HEK293 (cell line): ENCODE results near the gene PGAM5.

Experiments used
- CTCF ChIA-PET: fragments of 350-600 bp; formaldehyde crosslinking; extraction: SDS; loops from one replicate; lab custom pipeline; 2021; ENCODE audit warnings: antibody characterized with exemption; lab: Yijun Ruan, JAX
- POLR2A ChIA-PET: fragments of 300-600 bp; formaldehyde crosslinking; extraction: SDS; loops from one replicate; lab custom pipeline; 2020; ENCODE audit warnings: antibody characterized with exemption, inconsistent platforms; lab: Yijun Ruan, JAX
- H3K27ac ChIP-seq: fragments of 200-500 bp; sonication (Bioruptor generic); 2 replicates; pipeline ENCODE4 v1.5.1; 2014; ENCODE audit warnings: low read depth, low read length, control low read depth, inconsistent platforms; ENCODE audit errors: extremely low read depth
- H3K36me3 ChIP-seq, 2 experiments: fragments of 200-500 bp in 1 of 2; sonication (Bioruptor generic) in 1 of 2; 1 replicate in 1 of 2; 2 replicates in 1 of 2; pipeline ENCODE4 v1.5.1; 2014 to 2017; ENCODE audit warnings: inconsistent platforms in 2 of 2, low read length in 2 of 2; ENCODE audit not compliant: control insufficient read depth in 2 of 2, insufficient read depth in 1 of 2
- H3K4me1 ChIP-seq: fragments of 200-500 bp; sonication (Bioruptor generic); 2 replicates; pipeline ENCODE4 v1.5.1; 2014; ENCODE audit warnings: mild to moderate bottlenecking, low read length, inconsistent platforms; ENCODE audit not compliant: control insufficient read depth, insufficient read depth
- H3K4me3 ChIP-seq: 2 replicates; pipeline ENCODE4 v1.5.1; 2011; ENCODE audit warnings: low read depth, mild to moderate bottlenecking, control low read depth, low read length, moderate library complexity
- H3K9me3 ChIP-seq: fragments of 200-500 bp; sonication (Bioruptor generic); 2 replicates; pipeline ENCODE4 v1.5.1; 2014; ENCODE audit warnings: low read depth, low read length, inconsistent platforms; ENCODE audit not compliant: control insufficient read depth, insufficient read depth
- CTCF ChIP-seq: fragments of 450-650 bp; formaldehyde crosslinking; IDR thresholded peaks from 2 replicates; pipeline ENCODE4 v1.5.1; 2016; ENCODE audit warnings: missing biosample characterization, missing genetic modification characterization
- ELK4 ChIP-seq: IDR thresholded peaks from 2 replicates; pipeline ENCODE4 v1.6.1; 2011; ENCODE audit warnings: mild to moderate bottlenecking, low read depth, low read length, borderline replicate concordance
- GLI2 ChIP-seq: fragments of 450-650 bp; formaldehyde crosslinking; IDR thresholded peaks from 2 replicates; pipeline ENCODE4; 2017; ENCODE audit warnings: missing biosample characterization, missing genetic modification characterization, low read depth, borderline replicate concordance
- HOXA7 ChIP-seq: sonication (generic); formaldehyde crosslinking; IDR thresholded peaks from 2 replicates; pipeline ENCODE4 v1.8.1; 2022; ENCODE audit warnings: missing genetic modification reagents, borderline replicate concordance
- KLF10 ChIP-seq: fragments of 450-650 bp; IDR thresholded peaks from 2 replicates; pipeline ENCODE4 v1.5.1; 2018; ENCODE audit warnings: missing biosample characterization, mild to moderate bottlenecking, missing genetic modification characterization
- KLF17 ChIP-seq: fragments of 450-650 bp; formaldehyde crosslinking; IDR thresholded peaks from 2 replicates; pipeline ENCODE4 v1.5.1; 2016; ENCODE audit warnings: missing biosample characterization, missing genetic modification characterization
- KLF8 ChIP-seq: fragments of 450-650 bp; formaldehyde crosslinking; IDR thresholded peaks from 2 replicates; pipeline ENCODE4 v1.5.1; 2016; ENCODE audit warnings: missing biosample characterization, missing genetic modification characterization
- PATZ1 ChIP-seq: fragments of 450-650 bp; formaldehyde crosslinking; IDR thresholded peaks from 2 replicates; pipeline ENCODE4 v1.5.1; 2016; ENCODE audit warnings: missing biosample characterization, missing genetic modification characterization
- SP7 ChIP-seq: fragments of 450-650 bp; formaldehyde crosslinking; IDR thresholded peaks from 2 replicates; pipeline ENCODE4 v1.5.1; 2016; ENCODE audit warnings: missing biosample characterization, missing genetic modification characterization
- ZBTB48 ChIP-seq: fragments of 450-650 bp; formaldehyde crosslinking; IDR thresholded peaks from 2 replicates; pipeline ENCODE4 v1.5.1; 2016; ENCODE audit warnings: missing biosample characterization, missing genetic modification characterization
- ZFHX2 ChIP-seq: fragments of 450-650 bp; formaldehyde crosslinking; conservative IDR thresholded peaks from 2 replicates; pipeline ENCODE4 v1.5.1; 2016; ENCODE audit warnings: missing biosample characterization, missing genetic modification characterization
- ZNF10 ChIP-seq: fragments of 450-650 bp; formaldehyde crosslinking; IDR thresholded peaks from 2 replicates; pipeline ENCODE4 v1.5.1; 2017; ENCODE audit warnings: missing biosample characterization, missing genetic modification characterization
- ZNF169 ChIP-seq: fragments of 450-650 bp; formaldehyde crosslinking; IDR thresholded peaks from 2 replicates; pipeline ENCODE4 v1.5.1; 2016; ENCODE audit warnings: missing biosample characterization, missing genetic modification characterization
- ZNF280D ChIP-seq: fragments of 450-650 bp; formaldehyde crosslinking; IDR thresholded peaks from 2 replicates; pipeline ENCODE4 v1.5.1; 2016; ENCODE audit warnings: missing biosample characterization, missing genetic modification characterization
- ZNF354C ChIP-seq: fragments of 450-650 bp; formaldehyde crosslinking; IDR thresholded peaks from 2 replicates; pipeline ENCODE4 v1.5.1; 2016; ENCODE audit warnings: missing biosample characterization, missing genetic modification characterization, low read depth, borderline replicate concordance
- ZNF37A ChIP-seq: fragments of 450-650 bp; IDR thresholded peaks from 2 replicates; pipeline ENCODE4 v1.5.1; 2018; ENCODE audit warnings: missing biosample characterization, missing genetic modification characterization
- ZNF544 ChIP-seq: fragments of 450-650 bp; formaldehyde crosslinking; IDR thresholded peaks from 2 replicates; pipeline ENCODE4 v1.5.0; 2017; ENCODE audit warnings: missing biosample characterization, missing genetic modification characterization
- ZNF549 ChIP-seq: fragments of 450-650 bp; IDR thresholded peaks from 2 replicates; pipeline ENCODE4 v1.5.1; 2018; ENCODE audit warnings: missing biosample characterization, missing genetic modification characterization, mild to moderate bottlenecking, inconsistent platforms, moderate library complexity
- ZNF561 ChIP-seq: fragments of 450-650 bp; IDR thresholded peaks from 2 replicates; pipeline ENCODE4 v1.5.1; 2018; ENCODE audit warnings: missing biosample characterization, missing genetic modification characterization, borderline replicate concordance
- ZNF600 ChIP-seq: fragments of 450-650 bp; formaldehyde crosslinking; IDR thresholded peaks from 2 replicates; pipeline ENCODE4 v1.5.1; 2016; ENCODE audit warnings: missing biosample characterization, missing genetic modification characterization
- ZNF623 ChIP-seq: fragments of 450-650 bp; formaldehyde crosslinking; IDR thresholded peaks from 2 replicates; pipeline ENCODE4 v1.5.1; 2016; ENCODE audit warnings: missing biosample characterization, missing genetic modification characterization
- ZNF624 ChIP-seq: fragments of 450-650 bp; formaldehyde crosslinking; IDR thresholded peaks from 2 replicates; pipeline ENCODE4 v1.5.1; 2017; ENCODE audit warnings: missing biosample characterization, missing genetic modification characterization
- ZNF670 ChIP-seq: fragments of 450-650 bp; formaldehyde crosslinking; IDR thresholded peaks from 2 replicates; pipeline ENCODE4 v1.5.1; 2016; ENCODE audit warnings: missing biosample characterization, missing genetic modification characterization, low read depth
- ZSCAN30 ChIP-seq: fragments of 450-650 bp; IDR thresholded peaks from 2 replicates; pipeline ENCODE4 v1.5.1; 2018; ENCODE audit warnings: missing biosample characterization, mild to moderate bottlenecking, missing genetic modification characterization, moderate library complexity
- TF ChIP-seq, protein P1 (sequence below): fragments of 450-650 bp; formaldehyde crosslinking; IDR thresholded peaks from 2 replicates; pipeline ENCODE4 v1.5.1; 2016; ENCODE audit warnings: missing biosample characterization, missing genetic modification characterization
- TF ChIP-seq, protein P2 (sequence below): fragments of 450-650 bp; formaldehyde crosslinking; IDR thresholded peaks from 2 replicates; pipeline ENCODE4; 2016; ENCODE audit warnings: missing biosample characterization, missing genetic modification characterization

The PGAM5 gene

GRCh38 chr12:132761032-132761920, 50.6 kb downstream of the PGAM5 start, which contains the start of gene ANKLE2:
Gene ANKLE2, minus strand, starts transcription at chr12:132761832. Its CDS starts 34 bp downstream, at chr12:132761798.
- POLR2A ChIA-PET = no interaction called here
- Histone ChIP-seq H3K4me1 (peaks cover 4% of the 10 kb centered on the region), H3K4me3 (peak within 1 kb of the TSS; percentile 65), H3K27ac (peak within 1 kb of the TSS; percentile 99), H3K9me3 (no peaks in the 10 kb centered on the region), H3K36me3 (peaks cover 4 to 34% of the 10 kb centered on the region in 2 experiments; a peak in 2 of 3 replicates)
- CTCF ChIA-PET = no interaction called here
- TF ChIP-seq, protein P1, sequence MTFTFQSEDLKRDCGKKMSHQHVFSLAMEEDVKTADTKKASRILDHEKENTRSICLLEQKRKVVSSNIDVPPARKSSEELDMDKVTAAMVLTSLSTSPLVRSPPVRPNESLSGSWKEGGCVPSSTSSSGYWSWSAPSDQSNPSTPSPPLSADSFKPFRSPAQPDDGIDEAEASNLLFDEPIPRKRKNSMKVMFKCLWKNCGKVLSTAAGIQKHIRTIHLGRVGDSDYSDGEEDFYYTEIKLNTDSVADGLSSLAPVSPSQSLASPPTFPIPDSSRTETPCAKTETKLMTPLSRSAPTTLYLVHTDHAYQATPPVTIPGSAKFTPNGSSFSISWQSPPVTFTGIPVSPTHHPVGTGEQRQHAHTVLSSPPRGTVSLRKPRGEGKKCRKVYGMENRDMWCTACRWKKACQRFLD (tag by site-specific recombination) = no peak
- no peak for TF ChIP-seq KLF10 (tag by site-specific recombination)
- no peak for TF ChIP-seq ZNF169 (tag by site-specific recombination)
- 0 out of 2 replicates have a peak, but pooled peaks have one; percentile 24 for TF ChIP-seq KLF17 (tag by site-specific recombination)
- TF ChIP-seq ZNF544 (tag by site-specific recombination) = no peak
- no peak for TF ChIP-seq ZSCAN30 (tag by site-specific recombination)
- no peak for TF ChIP-seq ELK4
- TF ChIP-seq ZNF354C (tag by site-specific recombination) = no peak
- TF ChIP-seq, protein P2, sequence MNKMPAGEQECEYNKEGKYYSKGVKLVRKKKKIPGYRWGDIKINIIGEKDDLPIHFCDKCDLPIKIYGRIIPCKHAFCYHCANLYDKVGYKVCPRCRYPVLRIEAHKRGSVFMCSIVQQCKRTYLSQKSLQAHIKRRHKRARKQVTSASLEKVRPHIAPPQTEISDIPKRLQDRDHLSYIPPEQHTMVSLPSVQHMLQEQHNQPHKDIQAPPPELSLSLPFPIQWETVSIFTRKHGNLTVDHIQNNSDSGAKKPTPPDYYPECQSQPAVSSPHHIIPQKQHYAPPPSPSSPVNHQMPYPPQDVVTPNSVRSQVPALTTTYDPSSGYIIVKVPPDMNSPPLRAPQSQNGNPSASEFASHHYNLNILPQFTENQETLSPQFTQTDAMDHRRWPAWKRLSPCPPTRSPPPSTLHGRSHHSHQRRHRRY = no peak
- no peak for TF ChIP-seq HOXA7 (CRISPR knock-in tag)
- no peak for TF ChIP-seq ZNF624 (tag by site-specific recombination)
- TF ChIP-seq ZBTB48 (tag by site-specific recombination) = no peak
- TF ChIP-seq SP7 (tag by site-specific recombination) = peak; percentile 49; the same call in 1 of the 2 replicates
- peak; percentile 44 for TF ChIP-seq ZFHX2 (tag by site-specific recombination)
- TF ChIP-seq ZNF670 (tag by site-specific recombination) = no peak
- peak; percentile 74 for TF ChIP-seq KLF8 (tag by site-specific recombination)
- no peak for TF ChIP-seq ZNF280D (tag by site-specific recombination)
- TF ChIP-seq ZNF10 (tag by site-specific recombination) = no peak
- no peak for TF ChIP-seq CTCF (tag by site-specific recombination)
- no peak for TF ChIP-seq ZNF561 (tag by site-specific recombination)
- peak; percentile 52; the same call in 1 of the 2 replicates for TF ChIP-seq ZNF600 (tag by site-specific recombination)
- peak; percentile 47 for TF ChIP-seq PATZ1
- TF ChIP-seq ZNF549 (tag by site-specific recombination) = no peak
- no peak for TF ChIP-seq GLI2 (tag by site-specific recombination)
- TF ChIP-seq ZNF623 (tag by site-specific recombination) = no peak
- no peak for TF ChIP-seq ZNF37A (tag by site-specific recombination)
